NB4 (cell line): ENCODE data around the gene PDE7B.

Source experiments
- DNase-seq: peaks from one replicate; pipeline ENCODE4 v3.0.0; 2010; ENCODE audit warnings: low read depth
- H3K4me3 ChIP-seq: one replicate; pipeline ENCODE4 v1.5.1; 2011; ENCODE audit warnings: mild to moderate bottlenecking, low read depth, low read length, moderate library complexity
- MYC ChIP-seq: IDR thresholded peaks from 2 replicates; pipeline ENCODE4 v1.6.1; 2011; ENCODE audit warnings: low read depth, low read length
- POLR2A ChIP-seq: IDR thresholded peaks from 2 replicates; pipeline ENCODE4 v1.6.1; 2011; ENCODE audit warnings: mild to moderate bottlenecking; ENCODE audit not compliant: insufficient read length; ENCODE audit errors: extremely low read depth
- TF ChIP-seq, protein P1 (sequence below): IDR thresholded peaks from 2 replicates; pipeline ENCODE4 v1.6.1; 2011; ENCODE audit warnings: low read depth, low read length
- TF ChIP-seq, protein P2 (sequence below): IDR thresholded peaks from one replicate; pipeline ENCODE4 v1.5.1; 2012; ENCODE audit warnings: low read depth, low read length

The PDE7B gene

DNA sequence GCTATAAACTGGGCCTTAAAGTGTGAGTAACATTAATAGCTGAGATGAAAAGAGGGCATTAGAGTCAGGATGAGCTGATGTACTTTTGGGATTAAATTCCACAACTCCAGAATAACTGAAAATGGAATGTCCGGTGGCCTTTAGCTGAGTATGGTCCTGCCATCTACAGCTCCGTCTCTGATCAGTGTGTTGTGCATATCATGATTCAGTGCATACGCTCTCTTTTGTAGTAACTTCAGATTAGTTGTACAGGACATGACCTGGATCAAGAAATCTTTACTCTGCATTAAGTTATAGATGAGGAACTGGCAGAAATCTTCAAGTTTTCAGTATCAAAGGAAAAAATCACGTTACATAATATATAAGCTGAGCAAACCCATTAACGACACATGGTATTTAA, 306.2 kb downstream of the PDE7B start:
- TF ChIP-seq POLR2A: no peak
- TF ChIP-seq, protein P1, sequence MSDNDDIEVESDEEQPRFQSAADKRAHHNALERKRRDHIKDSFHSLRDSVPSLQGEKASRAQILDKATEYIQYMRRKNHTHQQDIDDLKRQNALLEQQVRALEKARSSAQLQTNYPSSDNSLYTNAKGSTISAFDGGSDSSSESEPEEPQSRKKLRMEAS: no peak
- TF ChIP-seq MYC: no peak
- TF ChIP-seq, protein P2, sequence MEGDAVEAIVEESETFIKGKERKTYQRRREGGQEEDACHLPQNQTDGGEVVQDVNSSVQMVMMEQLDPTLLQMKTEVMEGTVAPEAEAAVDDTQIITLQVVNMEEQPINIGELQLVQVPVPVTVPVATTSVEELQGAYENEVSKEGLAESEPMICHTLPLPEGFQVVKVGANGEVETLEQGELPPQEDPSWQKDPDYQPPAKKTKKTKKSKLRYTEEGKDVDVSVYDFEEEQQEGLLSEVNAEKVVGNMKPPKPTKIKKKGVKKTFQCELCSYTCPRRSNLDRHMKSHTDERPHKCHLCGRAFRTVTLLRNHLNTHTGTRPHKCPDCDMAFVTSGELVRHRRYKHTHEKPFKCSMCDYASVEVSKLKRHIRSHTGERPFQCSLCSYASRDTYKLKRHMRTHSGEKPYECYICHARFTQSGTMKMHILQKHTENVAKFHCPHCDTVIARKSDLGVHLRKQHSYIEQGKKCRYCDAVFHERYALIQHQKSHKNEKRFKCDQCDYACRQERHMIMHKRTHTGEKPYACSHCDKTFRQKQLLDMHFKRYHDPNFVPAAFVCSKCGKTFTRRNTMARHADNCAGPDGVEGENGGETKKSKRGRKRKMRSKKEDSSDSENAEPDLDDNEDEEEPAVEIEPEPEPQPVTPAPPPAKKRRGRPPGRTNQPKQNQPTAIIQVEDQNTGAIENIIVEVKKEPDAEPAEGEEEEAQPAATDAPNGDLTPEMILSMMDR: no peak
- DNase-seq: no peak

DNA sequence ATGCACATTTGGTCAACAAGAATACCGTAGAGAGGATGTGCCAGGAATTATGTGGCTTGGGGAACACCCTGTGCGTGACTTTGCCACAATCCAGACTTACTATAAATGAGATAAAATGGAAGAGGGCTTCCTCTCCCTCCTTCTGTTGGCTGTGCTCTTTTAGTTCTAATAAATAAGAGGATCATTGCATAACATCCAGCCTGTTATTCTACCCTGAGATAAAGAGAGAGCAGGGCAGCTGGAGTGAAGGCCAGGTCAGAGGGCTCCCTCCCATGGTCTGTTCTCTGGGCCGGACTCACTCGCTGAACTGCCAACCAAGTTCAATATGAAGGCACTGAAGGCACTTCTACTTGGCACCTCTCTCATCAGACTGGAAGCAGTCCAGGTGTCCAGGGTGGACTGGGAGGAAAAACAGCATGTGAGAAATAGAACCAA, 306.9 kb downstream of the PDE7B start:
- H3K4me3 ChIP-seq: no peak overlapping the region
- no peak for DNase-seq
- TF ChIP-seq POLR2A (no peak), MYC (no peak)
- TF ChIP-seq, protein P1: no peak
- TF ChIP-seq, protein P2: no peak

More for the DNA sequence above, 306.2 kb downstream of the PDE7B start:
- no peak overlapping the region for H3K4me3 ChIP-seq

DNA sequence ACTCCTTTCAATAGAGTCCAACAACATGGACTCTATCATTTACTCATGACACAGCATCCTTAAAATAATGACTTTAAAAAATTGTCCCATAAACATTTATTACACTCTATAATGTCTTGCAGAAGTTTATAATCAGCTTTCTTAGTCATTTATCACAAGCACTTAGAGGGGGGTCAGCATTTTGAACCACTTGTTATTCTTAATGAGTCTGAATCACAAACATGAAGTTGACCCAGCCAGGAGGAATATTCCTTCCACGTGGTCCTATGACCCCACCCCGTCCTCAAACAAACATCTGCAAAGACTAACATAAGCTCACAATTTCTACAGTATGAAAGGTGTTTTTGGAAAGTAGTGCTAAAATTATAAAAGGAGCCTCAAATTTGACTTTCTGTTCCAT, 307.5 kb downstream of the PDE7B start:
- TF ChIP-seq, protein P2: no peak
- TF ChIP-seq, protein P1: no peak
- no peak for TF ChIP-seq MYC
- TF ChIP-seq POLR2A: no peak
- DNase-seq: no peak
- H3K4me3 ChIP-seq: no peak overlapping the region

DNA sequence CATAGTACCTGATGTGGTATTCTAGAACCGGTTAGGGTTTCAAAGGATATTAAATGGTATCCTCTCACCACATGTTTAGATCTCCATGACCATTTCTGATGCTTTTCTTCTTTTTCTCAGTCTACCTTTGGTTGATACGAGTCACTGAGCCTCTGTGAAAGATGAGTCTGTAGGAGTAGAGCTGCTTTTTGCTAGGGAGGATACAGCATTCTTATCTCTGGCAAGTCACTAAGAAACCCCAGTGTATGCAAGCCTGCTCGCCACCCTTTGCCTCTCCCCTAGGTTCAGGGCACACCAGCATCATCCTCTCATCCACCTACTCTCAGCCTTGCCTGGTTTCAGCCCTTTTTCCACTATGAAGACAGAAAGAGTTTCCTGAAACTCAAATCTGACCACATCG, 308.7 kb downstream of the PDE7B start:
- no peak for DNase-seq
- H3K4me3 ChIP-seq: no peak overlapping the region
- TF ChIP-seq, protein P1: no peak
- TF ChIP-seq, protein P2: no peak
- no peak for TF ChIP-seq MYC
- no peak for TF ChIP-seq POLR2A

DNA sequence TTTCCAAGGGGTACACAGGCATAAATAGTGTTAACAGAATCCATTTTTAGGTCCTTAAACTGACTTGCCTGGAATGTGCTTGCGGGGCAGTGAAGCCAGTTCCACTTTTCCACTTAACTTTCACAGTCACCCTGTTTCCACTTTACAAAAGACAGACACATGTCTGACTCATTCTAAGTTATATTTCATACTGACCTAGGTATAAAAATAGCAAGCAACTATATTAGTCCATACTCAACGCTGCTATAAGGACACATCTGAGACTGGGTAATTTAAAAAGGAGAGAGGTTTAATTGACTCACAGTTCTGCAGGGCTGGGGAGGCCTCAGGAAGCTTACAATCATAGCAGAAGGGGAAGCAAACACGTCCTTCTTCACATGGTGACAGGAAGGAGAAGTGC, 310.4 kb downstream of the PDE7B start:
- no peak overlapping the region for H3K4me3 ChIP-seq
- TF ChIP-seq, protein P2: no peak
- TF ChIP-seq MYC (no peak), POLR2A (no peak)
- TF ChIP-seq, protein P1: no peak
- DNase-seq: no peak

DNA sequence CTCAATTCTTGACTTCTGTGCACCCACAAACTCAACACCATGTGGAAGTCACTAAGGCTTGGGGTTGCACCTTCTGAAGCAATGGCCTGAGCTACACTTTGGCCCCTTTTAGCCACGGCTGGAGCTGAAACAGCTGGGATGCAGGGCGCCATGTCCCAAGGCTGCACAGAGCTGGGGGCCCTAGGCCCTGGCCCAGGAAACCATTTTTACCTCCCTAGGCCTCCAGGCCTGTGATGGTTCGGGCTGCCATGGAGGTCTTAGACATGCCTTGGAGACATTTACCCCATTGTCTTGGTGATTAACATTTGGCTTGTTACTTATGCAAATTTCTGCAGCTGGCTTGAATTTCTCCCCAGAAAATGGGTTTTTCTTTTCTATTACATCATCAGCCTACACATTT, 311.8 kb downstream of the PDE7B start:
- DNase-seq: no peak
- TF ChIP-seq, protein P1: no peak
- TF ChIP-seq, protein P2: no peak
- TF ChIP-seq MYC (no peak), POLR2A (no peak)
- H3K4me3 ChIP-seq: no peak overlapping the region
